Measurements from ENCODE around the gene SYT6. TPM values are rescaled to one million over a fixed set of nuclear protein-coding genes. Genes with fewer than 3 reads are reported as not detected.

The SYT6 gene
- total and polyA plus RNA-seq, 2 of the 13 experiments (the other 11 are each of a cell fraction or from before 2014, with no cell fraction given), result not detected

DNA sequence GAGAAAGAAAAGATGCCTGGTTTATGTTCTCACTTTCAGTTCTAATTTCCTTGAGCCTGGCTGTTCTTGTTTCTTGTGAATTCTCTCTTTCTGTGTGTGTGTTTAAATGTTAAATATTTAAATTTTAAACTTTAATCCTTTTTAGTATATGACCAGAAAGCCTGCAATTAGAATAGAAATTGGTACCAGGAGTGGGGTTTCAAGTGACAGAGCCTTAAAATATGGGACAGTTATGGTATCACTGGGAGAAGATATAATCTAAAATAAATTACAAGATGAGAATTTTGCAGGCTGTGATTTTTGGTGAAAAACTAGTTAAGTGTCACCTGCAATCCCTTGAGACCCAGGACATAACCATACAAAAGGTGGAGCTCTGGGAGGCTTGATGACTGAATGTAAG lies 81.4 kb downstream of the SYT6 start:
- H3K9me3 ChIP-seq (ENCODE audit: low read length), result peaks cover 16% of the 10 kb centered on the region
- TF ChIP-seq, protein P1, sequence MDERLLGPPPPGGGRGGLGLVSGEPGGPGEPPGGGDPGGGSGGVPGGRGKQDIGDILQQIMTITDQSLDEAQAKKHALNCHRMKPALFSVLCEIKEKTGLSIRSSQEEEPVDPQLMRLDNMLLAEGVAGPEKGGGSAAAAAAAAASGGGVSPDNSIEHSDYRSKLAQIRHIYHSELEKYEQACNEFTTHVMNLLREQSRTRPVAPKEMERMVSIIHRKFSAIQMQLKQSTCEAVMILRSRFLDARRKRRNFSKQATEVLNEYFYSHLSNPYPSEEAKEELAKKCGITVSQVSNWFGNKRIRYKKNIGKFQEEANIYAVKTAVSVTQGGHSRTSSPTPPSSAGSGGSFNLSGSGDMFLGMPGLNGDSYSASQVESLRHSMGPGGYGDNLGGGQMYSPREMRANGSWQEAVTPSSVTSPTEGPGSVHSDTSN (CRISPR knock-in tag; IDR thresholded peaks at IDR 0.05), result no peak
- no peak for TF ChIP-seq ZNF264 (CRISPR knock-in tag; IDR thresholded peaks at IDR 0.05)
- no peak for TF ChIP-seq YEATS4 (CRISPR knock-in tag; IDR thresholded peaks at IDR 0.05; ENCODE audit: borderline replicate concordance)
- TF ChIP-seq, protein P2, sequence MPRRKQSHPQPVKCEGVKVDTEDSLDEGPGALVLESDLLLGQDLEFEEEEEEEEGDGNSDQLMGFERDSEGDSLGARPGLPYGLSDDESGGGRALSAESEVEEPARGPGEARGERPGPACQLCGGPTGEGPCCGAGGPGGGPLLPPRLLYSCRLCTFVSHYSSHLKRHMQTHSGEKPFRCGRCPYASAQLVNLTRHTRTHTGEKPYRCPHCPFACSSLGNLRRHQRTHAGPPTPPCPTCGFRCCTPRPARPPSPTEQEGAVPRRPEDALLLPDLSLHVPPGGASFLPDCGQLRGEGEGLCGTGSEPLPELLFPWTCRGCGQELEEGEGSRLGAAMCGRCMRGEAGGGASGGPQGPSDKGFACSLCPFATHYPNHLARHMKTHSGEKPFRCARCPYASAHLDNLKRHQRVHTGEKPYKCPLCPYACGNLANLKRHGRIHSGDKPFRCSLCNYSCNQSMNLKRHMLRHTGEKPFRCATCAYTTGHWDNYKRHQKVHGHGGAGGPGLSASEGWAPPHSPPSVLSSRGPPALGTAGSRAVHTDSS (CRISPR knock-in tag; conservative IDR thresholded peaks at IDR 0.05), result no peak
- TF ChIP-seq ZBTB42 (CRISPR knock-in tag; IDR thresholded peaks at IDR 0.05), result no peak
- TF ChIP-seq, protein P3, sequence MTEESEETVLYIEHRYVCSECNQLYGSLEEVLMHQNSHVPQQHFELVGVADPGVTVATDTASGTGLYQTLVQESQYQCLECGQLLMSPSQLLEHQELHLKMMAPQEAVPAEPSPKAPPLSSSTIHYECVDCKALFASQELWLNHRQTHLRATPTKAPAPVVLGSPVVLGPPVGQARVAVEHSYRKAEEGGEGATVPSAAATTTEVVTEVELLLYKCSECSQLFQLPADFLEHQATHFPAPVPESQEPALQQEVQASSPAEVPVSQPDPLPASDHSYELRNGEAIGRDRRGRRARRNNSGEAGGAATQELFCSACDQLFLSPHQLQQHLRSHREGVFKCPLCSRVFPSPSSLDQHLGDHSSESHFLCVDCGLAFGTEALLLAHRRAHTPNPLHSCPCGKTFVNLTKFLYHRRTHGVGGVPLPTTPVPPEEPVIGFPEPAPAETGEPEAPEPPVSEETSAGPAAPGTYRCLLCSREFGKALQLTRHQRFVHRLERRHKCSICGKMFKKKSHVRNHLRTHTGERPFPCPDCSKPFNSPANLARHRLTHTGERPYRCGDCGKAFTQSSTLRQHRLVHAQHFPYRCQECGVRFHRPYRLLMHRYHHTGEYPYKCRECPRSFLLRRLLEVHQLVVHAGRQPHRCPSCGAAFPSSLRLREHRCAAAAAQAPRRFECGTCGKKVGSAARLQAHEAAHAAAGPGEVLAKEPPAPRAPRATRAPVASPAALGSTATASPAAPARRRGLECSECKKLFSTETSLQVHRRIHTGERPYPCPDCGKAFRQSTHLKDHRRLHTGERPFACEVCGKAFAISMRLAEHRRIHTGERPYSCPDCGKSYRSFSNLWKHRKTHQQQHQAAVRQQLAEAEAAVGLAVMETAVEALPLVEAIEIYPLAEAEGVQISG (CRISPR knock-in tag; IDR thresholded peaks at IDR 0.05), result no peak
- TF ChIP-seq, protein P4, sequence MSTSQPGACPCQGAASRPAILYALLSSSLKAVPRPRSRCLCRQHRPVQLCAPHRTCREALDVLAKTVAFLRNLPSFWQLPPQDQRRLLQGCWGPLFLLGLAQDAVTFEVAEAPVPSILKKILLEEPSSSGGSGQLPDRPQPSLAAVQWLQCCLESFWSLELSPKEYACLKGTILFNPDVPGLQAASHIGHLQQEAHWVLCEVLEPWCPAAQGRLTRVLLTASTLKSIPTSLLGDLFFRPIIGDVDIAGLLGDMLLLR (CRISPR knock-in tag; IDR thresholded peaks at IDR 0.05), result no peak
- no peak for TF ChIP-seq IRX3 (CRISPR knock-in tag; IDR thresholded peaks at IDR 0.05; ENCODE audit: borderline replicate concordance, low read depth)
- no peak for TF ChIP-seq NKX3-1 (CRISPR knock-in tag; IDR thresholded peaks at IDR 0.05)
- TF ChIP-seq NFE2L2 (IDR thresholded peaks at IDR 0.05; ENCODE audit: low read length), result no peak
- TF ChIP-seq ASH2L (IDR thresholded peaks at IDR 0.05; ENCODE audit: insufficient read length, low read depth, low read length), result no peak
- no peak for TF ChIP-seq ZNF337 (CRISPR knock-in tag; IDR thresholded peaks at IDR 0.05; ENCODE audit: borderline replicate concordance, low read depth)
- TF ChIP-seq SRSF1 (optimal IDR thresholded peaks at IDR 0.05; ENCODE audit: low read depth, low read length), result no peak
- no peak for TF ChIP-seq TCF7 (IDR thresholded peaks at IDR 0.05; ENCODE audit: low read depth)
- no peak for TF ChIP-seq BRD4 (CRISPR knock-in tag; IDR thresholded peaks at IDR 0.05)
- no peak for TF ChIP-seq MAF1 (CRISPR knock-in tag; IDR thresholded peaks at IDR 0.05; ENCODE audit: borderline replicate concordance)
- no peak for TF ChIP-seq HCFC1 (IDR thresholded peaks at IDR 0.05; ENCODE audit: low read depth, low read length)
- TF ChIP-seq ZNF614 (CRISPR knock-in tag; IDR thresholded peaks at IDR 0.05; ENCODE audit: borderline replicate concordance), result no peak
- ChIA-PET POLR2A (no interaction called here), CTCF (ENCODE audit: low intra/inter-chr PET ratio, low total read pairs) (no interaction called here)
- no peaks in the 10 kb centered on the region for H4K20me1 ChIP-seq (ENCODE audit: insufficient read depth, low read length)
- FAIRE-seq (no peak), ATAC-seq (no peak), DNase-seq (ENCODE audit: low spot score) (no peak)
- no peak overlapping the region for H3K4me2 ChIP-seq (ENCODE audit: low read depth, low read length)
- in situ Hi-C loops (cut with HindIII; ENCODE audit: extremely low pct_ligation_motif_present, low pct_unique_long_range_greater_than_20kb) (no loop called here), intact Hi-C loops (cut with micrococcal nuclease; ENCODE audit: unreplicated experiment) (no loop called here)
- no peaks in the 10 kb centered on the region for H3K36me3 ChIP-seq (replicated peaks in 1 of 2; ENCODE audit: control insufficient read depth in 1 of 2, insufficient read depth in 2 of 2, low read length in 2 of 2)
- H3K4me1 ChIP-seq (ENCODE audit: insufficient read depth, low read length), result peaks cover 10% of the 10 kb centered on the region
- H3K4me3 ChIP-seq (replicated peaks in 1 of 3; ENCODE audit: insufficient read depth in 1 of 3, low read depth in 2 of 3, low read length in 3 of 3), result no peak overlapping the region
- H3K79me2 ChIP-seq (ENCODE audit: insufficient read depth, low read length), result no peaks in the 10 kb centered on the region
- no peak overlapping the region for H2AFZ ChIP-seq (ENCODE audit: low read length)
- no peak overlapping the region for H3K27ac ChIP-seq (ENCODE audit: extremely low read length, insufficient read depth, low read length)
- H3K9ac ChIP-seq (ENCODE audit: insufficient read depth, low read depth, low read length), result no peak overlapping the region
- BruUV-seq (replicated peaks), result no TSS peak
- no peaks in the 10 kb centered on the region for H3K27me3 ChIP-seq (ENCODE audit: control insufficient read depth in 1 of 2, insufficient read depth in 2 of 2, low read length in 2 of 2)

All from HepG2 (cell line).